GM19395 (cell line): Measurements from ENCODE around the gene GFY.

Experiments
- ATAC-seq: cut with Tn5 transposase; IDR thresholded peaks from one replicate; pipeline ENCODE4 v1.9.1; 2021; ENCODE audit warnings: mild to moderate bottlenecking, moderate library complexity; ENCODE audit not compliant: unreplicated experiment

GFY gene

DNA sequence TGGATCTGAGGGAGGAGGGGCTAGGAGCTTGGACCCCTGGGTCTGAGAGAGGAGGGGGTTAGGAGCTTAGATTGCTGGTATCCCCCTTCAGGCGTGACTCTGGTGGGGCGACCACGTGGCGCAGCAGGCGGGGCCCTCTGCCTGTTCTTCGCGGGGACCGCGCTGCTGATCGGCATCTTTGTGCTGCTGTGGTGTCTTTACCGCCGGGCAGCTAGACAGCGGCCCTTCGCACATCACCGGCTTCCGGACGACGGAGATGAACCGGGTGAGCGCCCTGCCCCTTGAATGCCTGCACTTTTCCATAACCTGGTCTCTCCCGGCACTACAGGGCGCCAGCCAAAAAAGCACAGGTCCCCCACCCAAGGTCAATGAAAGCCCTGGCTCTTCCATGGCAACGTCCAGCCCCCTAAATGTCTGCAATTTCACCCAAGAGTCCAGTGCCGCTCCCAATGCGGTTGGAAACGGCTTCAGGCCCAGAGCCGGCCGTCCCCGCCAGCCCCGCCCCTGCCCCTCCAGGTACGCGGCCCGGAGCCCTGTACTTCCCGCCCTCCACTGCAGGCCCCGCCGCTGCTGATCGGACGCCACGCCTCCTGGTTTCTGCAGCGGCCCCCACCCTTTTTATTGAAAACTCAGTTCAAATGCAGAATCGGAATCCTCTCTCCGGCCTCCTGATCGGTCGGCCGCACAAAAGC is 2.8 kb downstream of the GFY start:
- ATAC-seq, result no peak

DNA sequence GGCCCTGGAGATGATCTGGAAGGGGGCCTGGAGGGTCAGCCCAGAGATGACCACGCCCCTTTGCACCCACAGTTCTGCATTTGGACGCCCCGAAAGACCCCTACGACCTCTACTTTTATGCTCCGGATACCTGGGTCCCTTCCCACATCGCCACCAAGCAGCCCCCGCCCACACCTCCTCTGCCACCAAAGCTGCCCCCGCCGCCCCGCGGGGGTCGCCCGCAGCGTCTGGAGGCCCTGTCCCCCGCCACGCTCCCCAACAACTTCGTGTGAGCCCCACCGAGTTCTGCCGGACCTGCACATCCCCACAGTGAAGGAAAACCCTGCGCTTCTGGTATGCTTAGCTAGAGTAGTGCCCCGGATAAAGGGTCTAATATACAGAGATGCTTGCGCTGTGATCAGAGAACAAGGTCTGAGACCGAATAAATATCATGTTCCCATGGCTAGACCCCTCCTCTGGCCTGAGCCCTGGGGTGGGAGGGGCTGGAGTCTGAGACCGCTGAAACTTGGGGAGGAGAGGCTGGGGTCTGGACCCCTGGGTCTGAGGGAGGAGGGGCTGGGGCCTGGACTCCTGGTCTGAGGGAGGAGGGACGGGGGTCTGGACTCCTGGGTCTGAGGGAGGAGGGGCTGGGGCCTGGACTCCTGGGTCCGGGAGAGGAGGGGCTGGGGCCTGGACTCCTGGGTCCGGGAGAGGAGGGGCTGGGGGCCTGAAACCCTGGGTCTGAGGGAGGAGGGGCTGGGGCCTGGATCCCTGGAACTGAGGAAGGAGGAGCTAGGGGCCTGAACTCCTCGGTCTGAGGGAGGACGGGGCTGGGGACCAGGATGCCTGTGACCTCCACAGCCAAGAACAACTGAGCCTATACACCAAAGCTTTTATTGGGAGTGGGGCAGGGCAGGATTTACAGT is 3.6 kb downstream of the GFY start:
- no peak for ATAC-seq

DNA sequence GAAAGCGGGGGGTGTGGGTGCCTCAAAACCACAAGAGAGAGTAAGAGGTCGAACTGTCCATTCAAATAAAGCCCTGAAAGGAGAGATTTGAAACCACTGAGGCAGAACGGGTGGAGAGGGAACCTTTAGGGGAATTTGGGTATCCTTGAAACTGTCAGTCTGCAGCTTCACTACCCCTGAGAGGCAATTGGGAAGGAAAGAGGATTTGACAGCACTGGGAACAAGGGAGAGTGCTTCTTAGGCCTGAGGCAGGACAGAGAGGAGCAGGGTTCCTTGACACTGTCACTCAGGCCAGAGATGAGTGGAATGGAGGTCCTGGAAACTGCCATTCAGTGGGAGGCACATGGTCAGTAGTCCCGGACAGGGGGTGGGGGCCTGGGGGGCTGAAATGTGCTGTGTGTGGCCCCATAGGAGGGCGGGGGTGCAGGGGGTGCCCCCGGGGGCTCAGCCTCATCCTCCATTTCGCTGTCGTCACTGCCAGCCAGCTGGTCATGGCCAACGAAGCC is 5.0 kb downstream of the GFY start:
- no peak for ATAC-seq

DNA sequence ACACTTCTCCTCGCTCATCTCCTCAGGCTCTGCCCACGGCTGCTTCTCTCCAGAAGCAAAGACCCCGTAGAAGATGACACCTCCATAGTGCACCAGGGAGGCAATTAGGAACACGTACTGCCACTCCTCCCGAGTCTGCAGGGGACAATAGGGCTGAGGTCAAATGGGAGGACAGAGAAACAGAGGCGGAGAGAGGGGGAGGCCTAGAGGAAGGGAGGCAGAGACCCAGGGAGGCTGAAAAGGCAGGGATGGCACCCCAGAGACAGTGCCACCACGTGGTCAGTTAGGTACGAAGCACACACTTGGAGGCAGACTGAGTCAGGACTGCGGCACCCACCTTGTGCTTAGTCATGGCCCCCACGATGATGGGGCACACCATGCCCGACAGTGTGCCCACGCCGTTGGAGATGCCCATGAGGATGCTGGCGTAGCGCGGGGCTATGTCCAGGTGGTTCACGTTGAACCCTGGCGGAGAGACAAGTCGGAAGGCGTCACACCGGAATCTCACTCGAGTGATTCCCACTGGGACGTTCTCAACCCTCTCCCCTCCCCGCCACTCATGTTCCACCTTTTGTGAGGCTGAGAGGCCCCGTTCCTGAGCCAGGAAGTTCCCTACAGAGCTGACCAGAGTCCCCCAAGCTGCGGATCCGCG is 5.6 kb downstream of the GFY start:
- ATAC-seq, result no peak

DNA sequence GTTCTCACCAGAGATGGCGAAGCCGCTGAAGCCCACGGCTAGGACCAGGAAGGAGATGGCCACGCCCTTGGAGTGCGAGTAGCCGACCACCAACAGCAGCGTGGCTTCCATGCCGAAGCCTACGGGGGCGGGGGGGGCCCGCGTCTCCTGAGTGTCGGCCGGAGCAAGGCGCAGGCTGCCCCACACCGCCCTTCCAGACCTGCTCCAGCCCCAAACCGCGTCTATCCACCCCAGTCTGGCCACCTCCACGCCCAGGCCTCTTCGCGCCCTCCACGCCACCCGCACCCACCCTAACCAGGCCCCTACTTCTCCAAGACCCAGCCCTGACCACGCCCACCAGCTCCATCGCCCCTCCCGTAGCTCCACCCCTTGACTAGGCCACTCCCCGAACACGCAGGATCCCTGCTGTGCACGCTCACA is 6.2 kb downstream of the GFY start:
- no peak for ATAC-seq

DNA sequence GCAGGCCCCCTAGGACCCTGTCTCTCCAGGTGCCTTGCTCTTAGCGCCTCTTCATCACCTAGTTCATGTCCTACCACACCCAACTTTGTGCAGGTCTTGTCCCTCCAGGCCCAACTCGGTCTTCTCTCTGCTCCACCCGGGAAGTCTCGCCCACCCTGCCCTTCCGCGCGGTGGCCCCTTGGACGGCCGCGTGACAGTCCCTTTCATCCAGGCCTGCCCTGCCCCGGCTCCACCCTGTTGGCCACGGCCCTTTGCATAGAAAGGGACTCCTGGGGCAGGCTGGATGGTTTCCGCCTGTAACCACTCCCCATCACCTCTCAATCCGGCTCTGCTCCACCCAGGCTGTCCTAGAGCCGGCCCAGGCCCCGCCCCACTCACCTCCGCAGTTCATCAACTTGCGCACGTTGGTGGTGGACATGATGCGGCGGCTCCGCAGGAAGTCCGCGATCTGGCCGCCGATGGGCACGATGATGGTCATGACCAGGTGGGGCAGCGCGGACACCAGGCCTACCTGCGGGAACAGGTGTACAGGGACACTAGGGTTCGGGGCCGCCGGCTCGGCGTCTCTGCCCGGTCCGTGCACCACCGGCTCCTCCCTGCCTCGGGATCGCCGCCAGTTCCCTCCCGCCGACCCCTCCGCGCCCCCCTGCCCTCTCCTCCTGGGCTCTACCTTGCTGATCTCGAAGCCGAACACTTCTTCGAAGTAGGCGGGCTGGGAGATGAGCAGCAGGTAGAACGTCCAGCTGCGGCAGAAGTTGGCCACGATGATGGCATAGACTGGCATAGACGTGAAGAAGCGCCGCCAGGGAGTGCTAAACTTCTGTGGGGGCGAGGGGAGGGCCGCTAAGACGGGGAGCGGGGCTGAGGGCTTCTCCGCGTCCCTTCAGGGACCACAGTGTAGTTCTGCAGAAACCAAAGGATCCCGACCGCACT is 7.2 kb downstream of the GFY start:
- ATAC-seq, result no peak

DNA sequence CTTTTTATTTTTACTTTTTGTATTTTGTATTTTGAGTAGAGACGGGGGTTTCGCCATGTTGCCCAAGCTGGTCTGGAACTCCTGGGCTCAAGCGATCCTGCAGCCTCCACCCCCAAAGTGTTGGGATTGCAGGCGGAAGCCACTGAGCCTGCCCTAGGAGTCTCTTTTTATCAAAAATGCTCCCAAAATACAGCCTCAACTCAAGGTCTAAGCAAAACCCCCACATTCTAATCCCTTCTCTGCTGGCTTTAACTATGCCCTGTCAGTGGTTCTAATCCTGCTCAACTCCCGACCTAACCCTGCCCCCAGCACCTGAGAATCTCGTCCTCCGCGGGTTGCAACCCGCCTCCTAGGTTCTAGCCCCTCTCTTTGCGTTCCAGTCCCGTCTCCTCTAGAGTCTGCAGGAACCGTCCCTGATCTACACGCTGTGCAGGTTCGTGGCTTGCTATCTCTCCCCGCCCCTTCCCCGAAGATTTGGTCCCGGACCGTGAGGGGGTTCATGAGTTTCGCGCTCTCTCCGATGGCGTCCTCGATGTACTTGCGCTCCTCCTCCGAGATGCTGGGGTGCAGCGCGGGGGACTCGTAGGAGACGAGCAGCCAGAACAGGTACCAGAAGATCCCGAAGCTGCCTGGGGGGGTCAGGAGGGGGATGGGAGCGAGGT is 8.2 kb downstream of the GFY start:
- no peak for ATAC-seq

DNA sequence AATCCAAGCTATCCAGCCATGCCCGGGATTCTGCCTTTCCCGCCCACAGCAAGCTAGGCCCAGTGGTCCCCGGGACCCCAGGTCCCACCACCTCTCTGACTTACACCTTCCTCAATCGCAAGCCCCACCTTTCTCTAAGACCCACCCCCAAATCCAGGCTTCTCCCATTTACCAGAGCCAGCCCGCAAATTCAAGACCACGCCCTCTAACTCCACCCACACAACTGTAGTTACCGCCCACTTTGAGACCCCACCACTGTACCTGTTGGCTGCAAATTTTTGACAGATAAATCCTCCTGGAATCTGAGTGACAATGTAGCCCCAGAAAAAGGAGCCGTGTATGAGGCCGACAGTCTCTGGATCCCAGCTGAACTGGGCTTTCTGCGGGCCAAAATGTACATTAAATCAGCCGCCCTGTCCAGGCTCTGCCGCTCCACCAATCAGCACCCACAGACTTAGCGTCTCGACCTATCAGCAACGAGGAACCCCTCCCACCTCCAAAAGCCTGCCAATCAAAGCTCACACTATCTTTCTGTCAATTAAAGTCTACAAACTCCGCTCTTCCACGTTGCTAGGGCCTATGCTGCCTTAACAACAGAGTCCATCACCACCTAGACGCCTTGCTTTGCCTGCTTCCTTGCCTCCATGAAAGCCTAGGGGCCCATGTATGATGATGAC is 9.9 kb downstream of the GFY start:
- ATAC-seq, result no peak

DNA sequence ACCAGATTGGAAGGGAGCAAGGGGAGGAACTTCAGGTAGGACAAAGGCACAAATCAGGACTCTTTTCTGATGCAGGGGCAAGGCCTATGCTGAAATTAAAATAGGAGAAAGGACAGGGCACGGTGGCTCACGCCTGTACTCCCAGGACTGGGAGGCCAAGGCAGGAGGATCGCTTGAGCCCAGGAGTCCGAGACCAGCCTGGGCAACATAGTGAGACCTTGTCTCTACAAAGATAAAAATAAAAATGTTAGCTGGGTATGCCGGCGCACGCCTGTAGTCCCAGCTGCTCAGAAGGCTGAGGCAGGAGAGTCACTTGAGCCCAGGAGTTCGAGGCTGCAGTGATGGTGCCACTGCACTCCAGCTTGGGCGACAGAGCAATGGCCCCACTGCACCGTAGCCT is 10.5 kb downstream of the GFY start:
- ATAC-seq, result no peak

DNA sequence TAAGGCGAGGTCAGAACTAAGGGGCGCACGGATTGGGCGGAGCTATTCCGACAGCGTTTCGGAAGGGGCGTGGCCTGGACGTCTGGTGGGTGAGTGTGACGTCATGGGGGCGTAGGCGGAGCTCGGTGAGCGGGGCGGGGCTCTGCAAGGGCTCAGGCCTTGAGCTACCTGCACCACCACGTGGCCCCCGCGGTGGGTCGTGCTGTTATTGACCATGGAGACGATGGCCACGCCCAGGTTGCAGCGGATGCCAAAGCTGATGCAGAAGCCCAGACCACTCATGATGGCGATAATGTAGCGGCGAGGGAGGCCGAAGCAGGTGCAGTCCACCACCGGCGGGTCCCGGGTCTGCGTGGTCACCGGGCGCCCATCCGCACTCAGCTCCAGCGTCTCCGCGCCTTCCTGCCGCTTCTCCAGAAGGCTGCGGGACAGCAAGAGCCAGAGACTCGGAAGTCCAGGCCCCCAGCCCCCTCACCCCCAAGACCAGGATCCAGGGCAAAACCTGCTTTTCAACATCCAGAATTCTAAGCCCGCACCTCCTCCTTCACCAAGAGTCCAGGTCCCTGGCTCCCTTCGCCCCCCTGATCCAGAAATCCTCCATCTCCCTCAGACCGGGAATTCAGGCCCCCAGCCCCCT is 11.3 kb downstream of the GFY start:
- no peak for ATAC-seq

DNA sequence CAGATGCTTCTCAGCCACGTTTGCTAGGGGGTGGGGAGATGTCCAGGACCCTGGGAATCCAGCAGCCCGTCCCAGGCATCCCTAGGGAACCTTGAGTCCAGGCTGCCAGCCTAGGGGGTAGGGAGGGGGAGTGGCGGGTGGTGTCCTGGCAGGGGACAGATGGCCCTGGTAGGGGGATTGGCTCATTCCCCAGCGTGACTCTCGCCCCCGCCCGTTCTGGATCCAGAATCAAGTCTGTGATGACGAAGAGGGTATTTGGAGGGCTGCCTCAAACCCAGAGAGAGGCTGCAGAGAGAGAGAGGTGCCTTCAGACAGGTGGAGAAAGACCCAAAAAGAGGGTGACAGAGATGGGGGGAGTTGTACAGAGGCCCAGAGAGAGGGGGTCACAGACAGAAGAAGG is 12.0 kb downstream of the GFY start:
- ATAC-seq, result no peak

DNA sequence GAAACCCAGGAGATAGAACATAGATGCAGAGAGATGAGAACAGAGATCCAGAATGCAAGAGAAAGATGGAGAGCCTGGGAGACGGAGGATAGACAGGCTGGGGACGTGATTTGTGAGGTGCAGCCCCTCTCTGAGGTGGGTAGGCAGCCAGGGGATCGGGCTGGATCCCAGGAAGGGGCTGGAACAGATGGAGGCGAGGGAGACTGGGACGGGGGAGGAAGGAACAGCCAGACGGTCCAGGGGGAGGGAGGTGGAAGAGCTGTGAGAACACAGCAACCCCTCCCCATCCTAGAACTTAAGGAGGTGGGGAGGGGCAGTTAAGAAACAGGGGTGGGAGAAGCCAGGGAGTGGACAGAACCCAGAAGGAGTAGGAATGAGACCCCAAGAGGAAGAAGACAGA is 13.1 kb downstream of the GFY start:
- ATAC-seq, result no peak

DNA sequence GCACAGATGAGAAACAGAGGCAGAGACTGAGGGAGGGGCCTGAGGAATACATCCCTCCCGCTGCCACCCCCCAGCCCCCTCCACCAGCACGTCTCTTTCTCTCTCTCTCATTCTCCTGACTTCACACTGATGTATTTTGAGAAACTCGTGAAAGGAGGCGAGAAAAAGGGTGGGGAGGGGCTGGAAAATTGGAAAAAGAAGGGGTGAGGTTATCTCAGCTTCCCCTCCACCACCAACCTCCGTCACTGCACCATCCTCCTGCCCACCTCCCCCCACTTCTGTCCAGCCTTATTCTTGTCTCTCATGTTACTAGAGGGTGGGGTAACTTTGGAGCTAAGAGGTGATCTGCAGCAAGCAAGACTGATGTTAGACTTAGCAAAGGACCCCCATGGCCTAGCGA is 14.6 kb downstream of the GFY start:
- ATAC-seq, result no peak

DNA sequence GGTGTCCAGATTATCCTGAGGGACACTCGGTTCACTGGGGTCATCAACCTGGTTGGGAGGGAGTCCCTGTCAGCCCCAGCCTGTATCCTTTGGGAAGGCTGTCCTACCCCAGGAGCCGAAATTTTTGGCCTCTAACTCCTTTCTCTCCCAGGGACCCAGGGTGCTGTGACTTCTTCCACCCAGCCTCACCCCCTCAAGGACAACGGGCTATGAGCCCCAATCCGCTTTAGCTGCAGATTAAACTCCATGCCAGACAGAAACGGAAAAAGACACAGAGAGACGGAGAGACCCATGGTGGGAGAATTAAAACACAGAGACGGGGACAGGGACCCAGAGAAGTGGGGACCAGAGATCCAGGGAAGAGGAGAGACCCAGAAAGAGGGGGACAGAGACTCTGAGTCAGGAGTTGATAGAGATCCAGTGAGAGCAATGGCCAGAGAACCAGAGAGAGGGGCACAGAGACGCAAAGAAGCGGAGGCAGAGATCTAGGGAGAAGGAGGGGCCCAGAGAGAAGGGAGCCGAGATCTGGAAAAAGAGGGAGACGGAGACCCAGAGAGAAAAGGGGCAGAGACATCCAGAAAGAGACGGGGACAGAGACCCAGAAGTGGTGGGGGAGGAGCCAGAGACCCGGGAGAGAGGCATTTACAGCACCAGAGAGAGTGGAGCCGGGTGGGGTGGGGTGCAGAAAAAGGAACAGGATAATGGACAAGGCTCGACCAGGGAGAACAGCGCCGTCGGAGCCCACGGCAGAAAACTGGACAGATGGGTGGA is 15.4 kb downstream of the GFY start:
- ATAC-seq, result no peak

DNA sequence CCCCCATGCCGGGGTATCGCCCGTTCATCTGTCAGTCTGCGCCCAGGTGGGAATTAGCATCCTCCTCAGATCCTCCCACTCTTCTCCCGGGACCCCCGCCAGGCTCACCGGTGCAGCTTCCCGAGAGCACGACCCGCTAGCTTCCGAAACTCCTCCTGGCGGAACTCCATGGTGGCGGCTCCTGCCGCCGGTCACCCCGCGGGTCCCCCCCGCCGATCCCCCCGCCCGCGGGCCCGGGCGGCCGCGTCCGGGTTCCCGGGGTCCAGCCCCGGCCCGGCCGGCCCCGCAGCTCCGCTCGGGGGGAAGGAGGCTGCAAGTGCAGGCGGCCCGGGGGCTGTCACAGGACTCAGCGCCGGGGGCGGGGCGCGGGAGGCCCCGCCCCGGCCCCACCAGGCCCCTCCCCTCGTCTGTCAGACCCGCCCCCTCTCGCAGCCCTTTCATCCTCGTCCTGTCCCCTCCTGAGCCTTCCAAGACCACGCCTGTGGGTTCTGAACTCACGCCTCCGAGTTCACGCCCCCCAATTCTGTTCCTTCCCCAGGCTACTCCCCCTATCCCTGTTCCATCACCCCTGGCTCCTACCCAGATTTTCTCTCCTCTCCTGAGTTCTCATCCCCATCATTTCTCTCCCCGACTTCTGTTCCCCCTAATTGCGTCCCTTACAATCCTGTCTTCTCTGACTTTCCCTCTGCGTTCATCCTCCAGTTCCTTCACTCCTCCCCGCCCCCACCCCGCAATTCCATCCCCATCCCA is 16.2 kb downstream of the GFY start, which contains the start of gene SLC17A7:
Gene SLC17A7, minus strand, starts transcription at position 318 of the 750 bp plus-strand sequence. Its CDS starts 148 bp downstream, at position 170.
- no peak for ATAC-seq

DNA sequence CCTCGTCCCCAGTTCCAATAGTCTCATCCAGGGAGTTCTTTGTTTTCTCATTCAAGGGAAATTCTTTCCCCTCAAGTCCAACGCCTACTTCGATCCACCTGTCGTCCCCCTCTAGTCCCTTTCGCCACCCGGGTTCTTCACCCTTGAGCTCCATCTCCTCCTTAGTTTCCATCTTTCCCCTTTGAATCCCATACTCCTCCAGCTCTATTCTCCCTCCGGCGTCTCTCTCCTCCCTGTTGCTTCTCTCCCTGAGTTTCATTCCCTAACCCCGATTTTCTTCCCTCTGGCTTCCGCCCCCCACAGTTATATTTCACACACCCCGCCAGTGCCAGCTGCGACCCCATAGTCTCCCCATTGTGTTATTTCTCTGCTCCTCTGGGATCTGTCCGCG is 16.8 kb downstream of the GFY start:
- ATAC-seq, result no peak

DNA sequence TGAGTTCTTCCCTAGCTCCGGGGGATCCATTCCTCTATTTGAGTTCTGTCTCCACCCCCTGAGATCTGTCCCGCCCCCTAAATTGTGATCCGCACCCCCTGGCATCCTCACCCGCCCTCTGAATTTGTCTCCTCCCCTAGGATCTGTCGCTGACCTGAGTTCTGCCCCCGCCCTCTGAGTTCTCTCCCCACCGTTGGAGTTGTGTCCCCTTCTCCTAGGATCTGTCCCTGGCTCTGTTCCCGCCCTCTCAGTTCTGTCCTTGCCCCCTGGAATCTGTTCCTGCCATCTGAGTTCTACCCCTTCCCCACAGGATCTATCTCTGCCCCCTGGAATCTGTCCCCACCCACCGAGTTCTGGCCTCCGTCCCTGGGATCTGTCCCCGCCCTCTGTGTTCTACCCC is 17.2 kb downstream of the GFY start:
- no peak for ATAC-seq
